Activated CD8-positive, alpha-beta T cell treated with anti-CD3 and anti-CD28 coated beads, Interleukin-2, amount 10 ng/mL, durations not matched to agents 7 days and 5 days (primary cell): ENCODE measurements around the gene LAMB4. TPM values are rescaled to one million over a fixed set of nuclear protein-coding genes. Genes with fewer than 3 reads are reported as not detected.

ENCODE experiments used
- ATAC-seq: fragments of 150-1000 bp; cut with Tn5 transposase; one replicate; pipeline ENCODE4 v1.10.0; 2021; ENCODE audit warnings: moderate library complexity
- CTCF ChIA-PET: fragments of 350-600 bp; sonication (Branson Sonifier 250); formaldehyde crosslinking; loops from one replicate; lab custom pipeline; 2021; ENCODE audit warnings: antibody characterized with exemption; lab: Charles Lee
- POLR2A ChIA-PET: fragments of 350-600 bp; sonication (Branson Sonifier 250); formaldehyde crosslinking; loops from one replicate; lab custom pipeline; 2021; ENCODE audit warnings: antibody characterized with exemption; lab: Charles Lee
- DNase-seq: peaks from one replicate; pipeline ENCODE4 v3.0.0-alpha.2; 2020
- H3K27ac Mint-ChIP-seq: one replicate; pipeline ENCODE4 v1.8.0; 2021; ENCODE audit warnings: mild to moderate bottlenecking, mixed read lengths
- H3K27me3 Mint-ChIP-seq: one replicate; pipeline ENCODE4 v1.8.0; 2021; ENCODE audit warnings: low read depth, mixed read lengths
- H3K36me3 Mint-ChIP-seq: one replicate; pipeline ENCODE4 v1.8.0; 2021; ENCODE audit warnings: low read depth, mixed read lengths
- H3K4me1 Mint-ChIP-seq: one replicate; pipeline ENCODE4 v1.8.0; 2021; ENCODE audit warnings: low read depth, mixed read lengths
- H3K4me3 Mint-ChIP-seq: one replicate; pipeline ENCODE4 v1.8.0; 2021; ENCODE audit warnings: mild to moderate bottlenecking, mixed read lengths
- H3K9me3 Mint-ChIP-seq: one replicate; pipeline ENCODE4 v1.8.0; 2022; ENCODE audit warnings: mixed read lengths; ENCODE audit not compliant: insufficient read depth
- total RNA-seq, 2 experiments: library from RNA; stranded (reverse); gene quantifications; one replicate each; pipeline ENCODE4 v1.2.3, GENCODE V29; 2021

The LAMB4 gene
- total RNA-seq, 2 experiments from 2014 or later: not detected

GRCh38 chr7:108004220-108005142, 125.7 kb downstream of the LAMB4 start:
- ATAC-seq: no peak
- H3K27ac Mint-ChIP-seq: no peak overlapping the region
- peaks cover 16% of the 10 kb centered on the region for H3K4me1 Mint-ChIP-seq
- H3K9me3 Mint-ChIP-seq: no peaks in the 10 kb centered on the region
- ChIA-PET POLR2A (interaction anchor here (0.6 kb wide), 1 partner anchor 459 kb away, joined by 3 read pairs; no protein-coding TSS in a partner anchor), CTCF (interaction anchor here (1.3 to 2.0 kb wide), 3 partner anchors 11 to 141 kb away, joined by 4 to 5 read pairs (median 4); no protein-coding TSS in a partner anchor)
- H3K27me3 Mint-ChIP-seq: peaks cover 56% of the 10 kb centered on the region
- H3K4me3 Mint-ChIP-seq: no peak overlapping the region
- no peak for DNase-seq
- H3K36me3 Mint-ChIP-seq: no peaks in the 10 kb centered on the region

DNA sequence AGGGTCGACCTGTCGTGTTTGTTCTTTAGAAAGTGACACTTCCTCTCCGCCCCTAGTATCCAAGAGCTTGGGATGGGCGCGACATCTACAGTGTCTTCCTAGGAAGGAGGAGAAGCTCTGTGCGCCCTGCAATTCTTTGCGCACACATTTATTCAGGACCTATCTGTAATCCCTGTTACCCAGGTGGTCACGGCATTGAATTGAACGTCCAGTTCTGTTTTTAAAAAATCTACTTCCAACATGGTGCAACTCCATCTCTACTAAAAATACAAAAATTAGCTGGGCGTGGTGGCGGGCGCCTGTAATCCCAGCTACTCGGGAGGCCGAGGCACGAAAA, 126.6 kb downstream of the LAMB4 start:
- H3K4me1 Mint-ChIP-seq: peaks cover 16% of the 10 kb centered on the region
- no peaks in the 10 kb centered on the region for H3K36me3 Mint-ChIP-seq
- POLR2A ChIA-PET: no interaction called here
- CTCF ChIA-PET: interaction anchor here (2.0 kb wide), 1 partner anchor 142 kb away, joined by 5 read pairs; no protein-coding TSS in a partner anchor
- peaks cover 58% of the 10 kb centered on the region for H3K27me3 Mint-ChIP-seq
- no peak overlapping the region for H3K27ac Mint-ChIP-seq
- peak overlapping the region; percentile 27 for H3K4me3 Mint-ChIP-seq
- H3K9me3 Mint-ChIP-seq: no peaks in the 10 kb centered on the region
- DNase-seq (no peak), ATAC-seq (no peak)

GRCh38 chr7:108002726-108003598, 127.2 kb downstream of the LAMB4 start, which contains the start of gene LAMB1:
Gene LAMB1, minus strand, starts transcription at chr7:108003161. Its CDS starts 276 bp downstream, at chr7:108002885.
- CTCF ChIA-PET: interaction anchor here (2.0 kb wide), 1 partner anchor 143 kb away, joined by 5 read pairs; no protein-coding TSS in a partner anchor
- no peak for DNase-seq
- H3K27ac Mint-ChIP-seq: no peak within 1 kb of the TSS
- peaks cover 16% of the 10 kb centered on the region for H3K4me1 Mint-ChIP-seq
- peak; percentile 24 for ATAC-seq
- H3K9me3 Mint-ChIP-seq: no peaks in the 10 kb centered on the region
- H3K27me3 Mint-ChIP-seq: peaks cover 59% of the 10 kb centered on the region
- H3K36me3 Mint-ChIP-seq: no peaks in the 10 kb centered on the region
- peak within 1 kb of the TSS; percentile 64 for H3K4me3 Mint-ChIP-seq
- POLR2A ChIA-PET: no interaction called here

GRCh38 chr7:108001764-108002725, 128.1 kb downstream of the LAMB4 start:
- DNase-seq (no peak), ATAC-seq (no peak)
- no peak overlapping the region for H3K27ac Mint-ChIP-seq
- H3K9me3 Mint-ChIP-seq: no peaks in the 10 kb centered on the region
- no peaks in the 10 kb centered on the region for H3K36me3 Mint-ChIP-seq
- POLR2A ChIA-PET: no interaction called here
- CTCF ChIA-PET: no interaction called here
- peak overlapping the region; percentile 64 for H3K4me3 Mint-ChIP-seq
- peaks cover 60% of the 10 kb centered on the region for H3K27me3 Mint-ChIP-seq
- peaks cover 16% of the 10 kb centered on the region for H3K4me1 Mint-ChIP-seq

DNA sequence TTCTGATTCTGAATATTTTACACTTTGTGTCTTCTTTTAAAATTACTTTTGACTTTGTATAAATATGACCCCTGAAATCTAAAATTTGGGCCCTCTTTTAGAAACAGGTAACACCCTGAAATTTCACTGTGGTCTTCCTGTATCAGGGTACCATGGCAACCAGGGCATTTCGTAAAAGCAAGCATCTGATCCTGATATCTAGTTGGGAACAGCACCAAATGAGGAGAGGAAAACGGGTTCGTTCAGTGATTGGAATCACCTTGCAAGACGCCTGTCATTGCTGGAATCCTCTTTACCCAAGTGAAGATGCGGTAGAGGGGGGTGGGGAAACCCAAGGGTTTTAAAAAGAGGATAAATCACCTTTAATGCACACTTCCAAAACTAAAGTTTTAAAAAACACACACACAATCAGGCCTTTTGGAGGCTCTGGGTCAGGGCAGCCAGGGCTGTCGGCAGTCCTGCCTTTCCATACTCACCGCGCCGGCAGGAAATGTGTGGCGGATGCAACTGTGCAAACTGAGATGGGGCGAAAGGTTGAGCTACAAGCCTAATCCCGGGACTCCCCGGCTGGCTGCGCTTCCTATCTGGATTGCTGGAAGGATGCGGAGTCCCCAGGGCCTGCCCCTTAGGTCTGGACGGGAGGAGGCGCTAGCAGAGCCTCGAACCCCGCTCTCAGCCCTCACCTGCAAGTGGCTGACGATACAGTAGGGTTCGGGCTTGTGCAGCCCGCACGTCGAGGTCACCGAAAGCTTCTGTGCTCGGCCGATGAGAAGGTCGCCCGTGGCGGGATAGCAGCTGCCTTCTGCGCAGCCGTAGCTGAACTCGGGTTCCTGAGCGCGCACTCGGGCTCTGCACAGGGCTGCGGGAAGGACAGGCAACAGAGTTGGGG, 129.0 kb downstream of the LAMB4 start:
- DNase-seq (no peak), ATAC-seq (no peak)
- Mint-ChIP-seq H3K9me3 (no peaks in the 10 kb centered on the region), H3K4me1 (peaks cover 16% of the 10 kb centered on the region), H3K27me3 (peaks cover 58% of the 10 kb centered on the region), H3K4me3 (peak overlapping the region; percentile 62), H3K36me3 (no peaks in the 10 kb centered on the region), H3K27ac (no peak overlapping the region)
- CTCF ChIA-PET: no interaction called here
- POLR2A ChIA-PET: no interaction called here

DNA sequence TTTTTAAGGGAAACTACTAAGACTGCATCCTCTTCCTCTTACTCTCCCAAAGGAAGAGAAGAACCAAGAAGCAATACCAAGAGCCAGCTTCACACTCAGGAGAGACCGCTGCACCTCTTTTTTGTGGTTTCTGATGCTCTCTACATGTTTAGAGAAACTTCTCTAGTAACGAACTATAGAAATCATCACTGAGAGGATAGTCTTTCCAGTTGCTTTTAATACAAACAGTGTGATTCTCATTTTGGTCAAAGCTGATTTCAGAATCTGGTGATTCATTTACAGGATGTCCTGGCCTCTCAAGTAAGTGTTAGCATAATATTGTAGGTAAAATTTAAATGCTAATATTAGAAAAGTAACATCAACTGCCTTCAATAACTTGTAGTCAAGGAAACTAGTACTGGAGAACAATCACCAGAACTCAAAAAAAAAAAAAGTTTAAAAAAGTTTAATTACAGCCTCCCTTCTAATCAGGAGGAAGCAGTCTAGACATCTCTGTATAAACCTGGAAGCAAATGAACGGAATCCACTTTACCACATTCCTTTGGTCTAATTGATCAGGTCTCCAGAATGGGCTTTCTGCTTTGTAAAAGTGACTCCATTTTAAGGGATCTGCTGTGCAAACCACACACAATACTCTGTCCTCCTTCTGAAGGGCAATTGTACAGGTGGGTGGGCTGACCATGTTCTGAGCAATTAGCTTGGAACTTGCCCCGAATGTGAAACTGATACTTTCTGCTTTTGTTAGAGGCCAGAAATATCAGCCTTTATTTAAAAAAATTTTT, 130.2 kb downstream of the LAMB4 start:
- no peak overlapping the region for H3K27ac Mint-ChIP-seq
- ChIA-PET CTCF (no interaction called here), POLR2A (no interaction called here)
- no peak for ATAC-seq
- DNase-seq: no peak
- H3K4me1 Mint-ChIP-seq: peaks cover 16% of the 10 kb centered on the region
- peaks cover 60% of the 10 kb centered on the region for H3K27me3 Mint-ChIP-seq
- H3K36me3 Mint-ChIP-seq: no peaks in the 10 kb centered on the region
- H3K4me3 Mint-ChIP-seq: no peak overlapping the region
- H3K9me3 Mint-ChIP-seq: no peaks in the 10 kb centered on the region

- DNase-seq (no peak), ATAC-seq (no peak)
- Mint-ChIP-seq H3K4me1 (peaks cover 14% of the 10 kb centered on the region), H3K27me3 (peaks cover 53% of the 10 kb centered on the region), H3K9me3 (no peaks in the 10 kb centered on the region), H3K36me3 (no peaks in the 10 kb centered on the region), H3K4me3 (no peak overlapping the region), H3K27ac (no peak overlapping the region)
- ChIA-PET CTCF (interaction anchor here (1.0 kb wide), 1 partner anchor 147 kb away, joined by 3 read pairs; no protein-coding TSS in a partner anchor), POLR2A (interaction anchor here (0.7 kb wide), 1 partner anchor 27 kb away, joined by 3 read pairs; no protein-coding TSS in a partner anchor)
Observed at GRCh38 chr7:107998660-107999480, 131.3 kb downstream of the LAMB4 start.

GRCh38 chr7:107998150-107998549, 132.0 kb downstream of the LAMB4 start:
- no peak for DNase-seq
- no peak for ATAC-seq
- no peak overlapping the region for H3K27ac Mint-ChIP-seq
- ChIA-PET POLR2A (interaction anchor here (0.7 kb wide), 1 partner anchor 28 kb away, joined by 3 read pairs; no protein-coding TSS in a partner anchor), CTCF (interaction anchor here (1.0 kb wide), 1 partner anchor 148 kb away, joined by 3 read pairs; no protein-coding TSS in a partner anchor)
- no peak overlapping the region for H3K4me3 Mint-ChIP-seq
- H3K27me3 Mint-ChIP-seq: peaks cover 48% of the 10 kb centered on the region
- H3K4me1 Mint-ChIP-seq: peaks cover 14% of the 10 kb centered on the region
- H3K9me3 Mint-ChIP-seq: no peaks in the 10 kb centered on the region
- H3K36me3 Mint-ChIP-seq: no peaks in the 10 kb centered on the region
